WERI-Rb-1 (cell line): ENCODE measurements around the gene SORCS2.

ENCODE experiments used
- DNase-seq: peaks from one replicate; pipeline ENCODE4 v3.0.0-alpha.2; 2020
- H3K27ac ChIP-seq: fragments of 250-450 bp; sonication (Bioruptor Pico); 2 replicates; pipeline ENCODE4 v1.5.1; 2020; ENCODE audit warnings: mild to moderate bottlenecking, moderate library complexity
- H3K27me3 ChIP-seq: fragments of 250-450 bp; sonication (Bioruptor Pico); 2 replicates; pipeline ENCODE4 v1.5.1; 2021; ENCODE audit warnings: mild to moderate bottlenecking, low read depth, moderate library complexity; ENCODE audit not compliant: insufficient read depth, severe bottlenecking
- H3K36me3 ChIP-seq: fragments of 250-450 bp; sonication (Bioruptor Pico); 2 replicates; pipeline ENCODE4 v1.5.1; 2020; ENCODE audit warnings: mild to moderate bottlenecking, moderate library complexity
- H3K4me3 ChIP-seq: 2 replicates; pipeline ENCODE4 v1.5.1; 2011; ENCODE audit warnings: low read depth, mild to moderate bottlenecking, control low read depth, low read length
- H3K9me3 ChIP-seq: fragments of 250-450 bp; sonication (Bioruptor Pico); 2 replicates; pipeline ENCODE4 v1.5.1; 2021; ENCODE audit warnings: mild to moderate bottlenecking, moderate library complexity; ENCODE audit not compliant: severe bottlenecking
- TF ChIP-seq, protein P1 (sequence below): IDR thresholded peaks from 2 replicates; pipeline ENCODE4 v1.5.1; 2011; ENCODE audit warnings: low read depth, mild to moderate bottlenecking, control low read depth, inconsistent platforms, low read length

Gene SORCS2

DNA sequence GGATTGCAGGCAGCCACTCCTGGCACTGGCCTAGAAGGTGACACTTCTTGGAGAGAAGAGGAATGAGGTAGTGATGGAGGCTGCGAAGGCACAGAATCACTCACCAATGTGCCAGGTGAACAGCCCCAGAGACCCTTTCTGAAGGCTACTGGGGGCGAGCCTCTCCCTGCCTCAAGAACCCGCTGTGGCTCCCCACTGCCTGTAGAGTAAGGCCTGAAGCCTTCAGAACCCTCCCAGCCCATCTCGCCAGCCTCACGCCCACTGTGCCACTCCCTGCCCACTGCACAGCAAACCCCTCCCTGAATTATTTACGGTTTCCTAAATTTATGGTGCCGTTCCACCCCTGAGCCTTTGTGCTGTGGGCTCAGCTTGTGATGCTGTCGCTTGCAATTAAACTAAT lies 24.2 kb upstream of the SORCS2 start:
- no peaks in the 10 kb centered on the region for H3K9me3 ChIP-seq
- H3K27me3 ChIP-seq = no peaks in the 10 kb centered on the region
- no peak overlapping the region for H3K4me3 ChIP-seq
- H3K36me3 ChIP-seq = no peaks in the 10 kb centered on the region
- DNase-seq = no peak
- TF ChIP-seq, protein P1, sequence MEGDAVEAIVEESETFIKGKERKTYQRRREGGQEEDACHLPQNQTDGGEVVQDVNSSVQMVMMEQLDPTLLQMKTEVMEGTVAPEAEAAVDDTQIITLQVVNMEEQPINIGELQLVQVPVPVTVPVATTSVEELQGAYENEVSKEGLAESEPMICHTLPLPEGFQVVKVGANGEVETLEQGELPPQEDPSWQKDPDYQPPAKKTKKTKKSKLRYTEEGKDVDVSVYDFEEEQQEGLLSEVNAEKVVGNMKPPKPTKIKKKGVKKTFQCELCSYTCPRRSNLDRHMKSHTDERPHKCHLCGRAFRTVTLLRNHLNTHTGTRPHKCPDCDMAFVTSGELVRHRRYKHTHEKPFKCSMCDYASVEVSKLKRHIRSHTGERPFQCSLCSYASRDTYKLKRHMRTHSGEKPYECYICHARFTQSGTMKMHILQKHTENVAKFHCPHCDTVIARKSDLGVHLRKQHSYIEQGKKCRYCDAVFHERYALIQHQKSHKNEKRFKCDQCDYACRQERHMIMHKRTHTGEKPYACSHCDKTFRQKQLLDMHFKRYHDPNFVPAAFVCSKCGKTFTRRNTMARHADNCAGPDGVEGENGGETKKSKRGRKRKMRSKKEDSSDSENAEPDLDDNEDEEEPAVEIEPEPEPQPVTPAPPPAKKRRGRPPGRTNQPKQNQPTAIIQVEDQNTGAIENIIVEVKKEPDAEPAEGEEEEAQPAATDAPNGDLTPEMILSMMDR = no peak
- H3K27ac ChIP-seq = no peak overlapping the region

DNA sequence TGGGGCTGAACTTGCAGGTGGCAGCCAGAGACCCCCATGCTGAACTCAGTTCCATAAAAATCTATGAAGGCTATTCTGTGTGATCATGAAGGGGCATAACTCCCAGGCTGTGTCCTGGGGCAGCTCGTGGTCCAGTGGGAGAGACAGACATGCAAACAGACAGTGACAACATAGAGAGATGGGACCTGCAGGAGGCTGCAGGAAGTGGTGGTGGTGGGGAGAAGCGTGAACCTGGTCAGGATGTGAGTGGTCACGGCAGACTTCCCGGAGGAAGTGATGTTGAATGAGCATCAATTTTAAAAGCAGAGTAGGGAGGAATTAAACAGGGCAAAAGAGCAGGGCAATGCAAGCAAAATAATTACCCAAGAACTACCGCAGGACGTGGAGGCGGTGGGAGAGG lies 23.2 kb upstream of the SORCS2 start:
- Histone ChIP-seq H3K27ac (no peak overlapping the region), H3K27me3 (no peaks in the 10 kb centered on the region)
- TF ChIP-seq, protein P1 = no peak

DNA sequence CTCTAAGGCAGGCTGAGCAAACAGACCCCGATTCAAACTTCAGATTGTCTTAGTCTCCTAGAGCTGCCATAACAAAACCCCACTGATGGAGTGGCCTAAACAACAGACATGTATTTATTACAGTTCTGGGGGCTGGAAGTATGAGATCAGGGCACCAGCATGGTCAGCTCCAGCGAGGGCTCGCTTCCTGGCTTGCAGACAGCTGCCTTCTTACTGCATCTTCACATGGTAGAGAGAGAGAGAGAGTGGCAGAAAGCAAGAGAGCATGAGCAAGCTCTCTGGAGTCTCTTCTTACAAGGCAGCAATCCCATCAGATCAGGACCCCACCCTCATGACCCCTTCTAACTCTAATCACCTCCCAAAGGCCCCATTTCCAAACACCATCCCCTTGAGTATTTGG lies 22.3 kb upstream of the SORCS2 start:
- no peak for DNase-seq
- H3K4me3 ChIP-seq = no peak overlapping the region
- TF ChIP-seq, protein P1 = no peak
- no peaks in the 10 kb centered on the region for H3K9me3 ChIP-seq
- H3K27ac ChIP-seq = no peak overlapping the region
- H3K36me3 ChIP-seq = no peaks in the 10 kb centered on the region
- no peaks in the 10 kb centered on the region for H3K27me3 ChIP-seq

More for the DNA sequence above, 23.2 kb upstream of the SORCS2 start:
- Histone ChIP-seq H3K9me3 (no peaks in the 10 kb centered on the region), H3K36me3 (no peaks in the 10 kb centered on the region), H3K4me3 (no peak overlapping the region)
- no peak for DNase-seq

GRCh38 chr4:7171191-7171900 lies 21.0 kb upstream of the SORCS2 start:
- TF ChIP-seq, protein P1 = no peak
- no peak overlapping the region for H3K27ac ChIP-seq
- no peaks in the 10 kb centered on the region for H3K9me3 ChIP-seq
- H3K27me3 ChIP-seq = no peaks in the 10 kb centered on the region
- no peaks in the 10 kb centered on the region for H3K36me3 ChIP-seq
- no peak overlapping the region for H3K4me3 ChIP-seq
- no peak for DNase-seq

DNA sequence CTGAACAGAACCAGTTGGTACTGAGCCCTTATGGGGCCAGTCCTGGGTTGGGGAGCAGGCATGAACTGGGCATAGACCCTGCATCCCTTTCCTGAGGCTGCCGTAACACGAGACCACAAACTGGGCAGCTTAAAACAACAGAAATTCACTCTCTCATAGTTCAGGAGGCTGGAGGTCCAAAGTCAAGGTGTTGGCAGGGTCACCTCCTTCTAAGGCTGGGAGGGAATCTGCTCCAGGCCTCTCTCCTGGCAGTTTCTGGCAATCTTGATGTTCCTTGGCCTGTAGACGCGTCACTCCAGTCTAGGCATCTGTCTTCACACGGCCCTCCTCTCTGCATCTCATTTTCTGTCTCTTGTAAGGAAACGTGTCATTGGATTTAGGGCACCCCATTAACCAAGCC lies 19.8 kb upstream of the SORCS2 start:
- Histone ChIP-seq H3K9me3 (no peaks in the 10 kb centered on the region), H3K36me3 (no peaks in the 10 kb centered on the region), H3K27me3 (no peaks in the 10 kb centered on the region), H3K27ac (no peak overlapping the region), H3K4me3 (no peak overlapping the region)
- TF ChIP-seq, protein P1 = no peak
- DNase-seq = no peak

GRCh38 chr4:7172946-7173345 lies 19.4 kb upstream of the SORCS2 start:
- H3K27ac ChIP-seq = no peak overlapping the region
- H3K27me3 ChIP-seq = no peaks in the 10 kb centered on the region
- H3K4me3 ChIP-seq = no peak overlapping the region
- TF ChIP-seq, protein P1 = no peak
- DNase-seq = no peak
- H3K9me3 ChIP-seq = no peaks in the 10 kb centered on the region
- no peaks in the 10 kb centered on the region for H3K36me3 ChIP-seq
